ELF-1 (cell line): Measurements from ENCODE around the gene SLC38A4.

Source experiments
- DNase-seq: peaks from one replicate; pipeline ENCODE4 v3.0.0-alpha.2; 2016; ENCODE audit warnings: low read depth, low spot score

The SLC38A4 gene

GRCh38 chr12:46717159-46717558 lies 108.6 kb downstream of the SLC38A4 start:
- no peak for DNase-seq
